ENCODE data around the gene USP22. TPM values are rescaled to one million over a fixed set of nuclear protein-coding genes. Genes with fewer than 3 reads are reported as not detected.
"Not testable (repeated sequence)": the region's sequence is repeated elsewhere in the genome, so short reads cannot be mapped to it uniquely, and the experiment has no call there.

USP22 gene
- polyA plus RNA-seq, 4 donors: 200 to 245 (median 203) TPM

DNA sequence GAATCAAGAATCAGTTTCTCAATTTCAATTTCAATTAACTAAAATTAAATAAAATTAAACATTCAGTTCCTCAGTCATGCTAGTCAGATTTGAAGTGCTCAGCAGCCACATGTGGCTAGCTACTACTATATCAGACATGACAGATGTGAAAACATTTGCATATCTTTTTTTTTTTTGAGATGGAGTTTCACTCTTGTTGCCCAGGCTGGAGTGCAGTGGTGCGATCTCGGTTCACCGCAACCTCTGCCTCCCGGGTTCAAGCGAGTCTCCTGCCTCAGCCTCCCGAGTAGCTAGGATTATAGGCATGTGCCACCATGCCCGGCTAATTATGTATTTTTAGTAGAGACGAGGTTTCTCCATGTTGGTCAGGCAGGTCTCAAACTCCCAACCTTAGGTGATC, 10.2 kb upstream of the USP22 start:
- not testable (repeated sequence) for DNase-seq (ENCODE audit: low read depth in 4 of 4, low spot score in 2 of 4)

DNA sequence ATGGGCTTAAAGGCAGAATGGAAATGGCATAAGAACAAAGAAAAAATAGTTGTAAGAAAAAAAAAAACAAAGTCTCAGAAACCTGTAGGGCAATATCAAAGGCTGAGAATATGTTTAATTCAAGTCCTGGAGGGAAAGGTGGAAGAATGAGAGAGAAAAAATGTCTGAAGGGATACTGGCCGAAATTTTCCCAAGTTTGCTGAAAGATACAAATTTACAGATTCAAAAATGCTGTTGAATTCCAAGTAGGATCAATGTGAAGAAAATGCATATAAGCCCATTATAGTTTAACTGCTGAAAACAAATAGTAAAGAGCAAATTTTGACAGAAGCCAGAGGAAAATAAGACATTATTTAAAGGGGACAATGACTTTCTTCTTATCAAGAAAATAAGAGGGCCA, 6.6 kb upstream of the USP22 start:
- DNase-seq (ENCODE audit: low read depth in 4 of 4, low spot score in 2 of 4): no peak

DNA sequence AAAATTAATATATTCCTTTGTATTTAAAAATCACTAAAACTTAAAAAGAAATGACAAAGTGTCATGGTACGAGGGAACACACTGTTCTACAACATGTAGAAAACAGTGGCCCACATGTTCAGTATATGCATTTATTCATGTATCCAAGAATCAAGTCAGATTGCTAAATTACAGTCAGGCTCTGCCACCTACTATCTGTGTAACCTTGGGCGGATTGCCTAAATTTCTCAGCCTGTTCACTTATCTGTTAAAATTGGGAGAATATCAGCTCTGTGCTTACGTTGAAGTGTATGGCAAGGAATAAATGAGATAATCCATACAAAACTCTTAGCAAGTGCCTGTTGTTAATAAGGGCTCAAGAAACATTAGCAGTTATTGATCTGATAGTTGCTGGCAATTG, 3.4 kb upstream of the USP22 start:
- DNase-seq (ENCODE audit: low read depth in 4 of 4, low spot score in 2 of 4): no peak

DNA sequence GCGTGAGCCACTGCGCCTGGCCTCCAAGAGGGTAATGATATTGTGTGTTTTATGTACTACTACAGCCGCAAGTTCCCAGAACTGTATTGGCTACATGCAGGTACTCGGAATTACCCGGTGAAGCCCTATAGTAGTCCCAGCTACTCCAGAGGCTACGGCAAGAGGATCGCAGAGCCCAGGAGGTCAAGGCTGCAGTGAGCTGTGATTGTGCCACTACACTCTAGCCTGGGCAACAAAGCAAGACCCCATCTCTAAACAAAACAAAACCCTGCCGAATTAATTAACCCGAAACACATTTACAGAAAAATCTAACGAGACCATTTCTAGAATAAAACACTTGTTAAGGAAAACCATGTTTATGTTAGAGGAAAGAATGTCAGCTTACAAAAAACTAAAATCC, 2.2 kb upstream of the USP22 start:
- no peak for DNase-seq (ENCODE audit: low read depth in 4 of 4, low spot score in 2 of 4)

DNA sequence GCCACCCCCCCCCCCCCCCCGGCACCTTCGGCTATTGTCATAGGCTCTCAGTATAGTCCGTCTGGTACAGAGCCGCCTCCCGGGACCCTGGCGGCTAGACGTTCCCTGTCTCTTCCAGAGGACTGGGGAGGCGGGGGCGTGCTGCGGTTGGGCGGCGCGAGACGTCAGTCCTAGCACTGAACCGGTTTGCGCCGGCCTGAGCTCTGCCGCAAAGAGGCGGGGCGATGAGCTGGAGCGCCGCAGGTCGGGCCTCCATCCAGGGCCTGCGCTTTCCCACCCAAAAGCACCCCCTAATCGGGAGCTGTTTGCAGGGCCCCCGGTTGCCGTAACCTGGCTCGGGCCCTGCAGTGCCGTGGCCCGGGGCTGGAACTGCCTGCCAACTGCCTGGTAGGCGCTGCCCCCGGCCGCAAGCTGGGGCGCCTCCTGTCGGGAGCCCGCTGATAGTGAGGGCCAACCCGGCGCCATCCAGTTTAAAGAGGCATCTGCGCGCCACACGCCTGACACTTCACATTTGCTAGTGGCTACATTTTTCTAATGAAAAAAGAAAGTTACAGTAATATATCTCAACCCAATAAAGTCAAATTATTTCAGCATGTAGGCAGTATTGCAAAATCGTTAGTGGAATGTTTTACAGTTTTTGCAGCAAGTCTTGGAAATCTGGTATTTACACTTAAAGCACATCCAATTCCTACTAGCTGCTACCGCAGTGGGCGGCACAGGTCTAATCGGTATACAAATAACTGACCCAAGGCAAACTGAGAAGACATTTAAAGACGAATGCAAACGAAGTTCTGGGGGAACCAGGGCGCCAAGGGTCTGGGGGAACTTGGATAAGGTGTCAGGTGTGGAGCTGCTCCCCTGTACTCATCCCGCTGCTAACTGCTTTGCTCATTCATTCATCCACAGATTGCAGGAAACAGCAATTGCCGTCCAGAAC, 753 bp upstream of the USP22 start:
- peak; percentile 64 to 94 (median 88) for DNase-seq (ENCODE audit: low read depth in 4 of 4, low spot score in 2 of 4)

DNA sequence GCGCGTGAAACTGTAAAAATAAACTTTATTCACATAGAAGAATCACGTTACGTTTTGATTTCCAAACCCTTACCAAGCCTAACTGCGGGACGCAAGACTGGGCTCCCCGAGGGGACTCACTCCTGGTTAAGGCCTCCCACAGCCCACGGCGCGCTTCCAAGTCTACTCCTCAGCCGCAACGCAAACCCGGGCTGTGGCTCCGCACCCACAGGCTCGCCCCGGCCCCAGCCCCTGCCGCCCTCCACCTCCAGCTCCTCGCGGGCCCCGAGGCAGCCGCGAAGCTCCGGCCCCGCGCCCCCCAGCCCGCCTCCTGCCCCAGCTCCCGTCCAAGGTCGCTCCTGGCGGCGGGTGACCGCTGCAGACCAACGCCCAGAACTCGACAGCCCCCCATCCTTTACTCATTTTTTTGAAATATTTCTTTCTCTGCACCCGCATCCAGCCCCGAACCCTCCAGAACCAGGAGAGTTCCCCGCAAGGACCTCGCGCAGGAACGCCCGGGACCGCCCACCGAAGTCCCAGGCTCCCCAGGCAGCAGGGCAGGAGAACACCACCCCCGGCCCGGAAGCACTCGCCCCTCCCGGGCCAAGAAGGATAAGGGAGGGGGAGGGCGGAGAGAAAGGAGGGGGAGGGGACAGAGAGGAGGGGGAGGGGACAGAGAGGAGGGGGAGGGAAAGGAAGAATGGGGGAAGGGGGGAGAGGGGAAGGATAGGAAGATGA, 912 bp downstream of the USP22 start:
- DNase-seq (ENCODE audit: low read depth in 4 of 4, low spot score in 2 of 4): peak in 1 of 4 donors; percentile 51

DNA sequence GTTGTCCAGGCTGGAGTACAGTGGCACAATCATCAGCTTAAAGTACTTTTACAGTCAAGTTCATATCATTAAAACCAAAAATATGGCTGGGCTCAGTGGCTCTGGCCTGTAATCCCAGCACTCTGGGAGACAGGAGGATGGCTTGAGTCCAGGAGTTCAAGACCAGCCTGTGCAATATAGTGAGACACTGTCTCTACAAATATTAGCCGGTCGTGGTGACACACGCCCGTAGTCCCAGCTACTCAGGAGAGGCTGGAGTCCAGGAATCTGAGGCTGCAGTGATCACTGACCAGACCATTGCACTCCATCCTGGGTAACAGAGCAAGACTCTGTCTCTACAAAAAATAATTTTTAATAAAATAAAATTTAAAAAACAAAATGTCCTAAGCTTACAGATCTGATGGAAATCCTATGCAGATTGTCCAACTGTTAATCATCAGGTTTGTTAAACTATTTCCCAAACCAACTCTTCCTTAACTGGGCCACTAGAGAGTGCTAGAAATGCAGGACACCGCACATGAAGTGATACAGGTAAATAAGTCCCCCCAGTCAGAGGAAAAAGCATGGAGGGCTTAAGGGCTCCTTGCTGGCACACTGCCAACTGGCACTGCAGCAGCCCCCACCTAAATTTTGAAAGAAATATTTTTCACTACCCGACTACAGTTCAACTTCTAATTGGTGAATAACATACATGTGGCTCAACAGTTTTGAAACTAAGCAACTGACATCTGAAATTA, 2.8 kb downstream of the USP22 start:
- peak in 1 of 4 donors; percentile 11 for DNase-seq (ENCODE audit: low read depth in 4 of 4, low spot score in 2 of 4)

DNA sequence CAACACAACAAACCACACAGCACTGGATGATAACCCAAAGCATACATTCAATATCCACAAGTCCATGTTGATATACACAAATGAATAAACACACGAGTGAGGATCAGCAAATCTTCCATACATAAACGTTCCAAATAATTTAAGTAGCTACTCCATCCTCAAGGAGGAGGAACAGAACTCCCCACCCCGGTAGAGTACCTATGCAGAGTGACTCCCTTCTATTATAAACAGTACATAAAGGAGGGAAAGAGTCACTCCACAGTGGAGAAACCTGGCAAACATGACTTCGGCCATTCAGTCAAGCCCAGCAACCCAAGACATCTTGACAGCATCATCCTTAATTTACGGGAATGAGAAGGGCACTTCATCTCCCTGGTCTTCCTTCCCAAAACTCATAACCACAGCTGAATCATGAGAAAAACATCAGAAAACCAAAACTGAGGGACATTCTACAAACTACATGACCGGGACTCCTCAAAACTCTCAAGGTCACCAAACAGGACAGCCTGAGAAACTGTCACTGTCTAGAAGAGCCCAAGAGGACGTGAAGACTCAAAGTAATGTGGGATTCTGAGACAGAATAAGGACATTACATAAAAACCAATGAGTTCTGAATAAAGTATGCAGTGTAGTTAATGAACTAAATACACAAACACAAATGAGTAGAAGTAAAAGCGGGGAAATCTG, 5.6 kb downstream of the USP22 start:
- no peak for DNase-seq (ENCODE audit: low read depth in 4 of 4, low spot score in 2 of 4)

DNA sequence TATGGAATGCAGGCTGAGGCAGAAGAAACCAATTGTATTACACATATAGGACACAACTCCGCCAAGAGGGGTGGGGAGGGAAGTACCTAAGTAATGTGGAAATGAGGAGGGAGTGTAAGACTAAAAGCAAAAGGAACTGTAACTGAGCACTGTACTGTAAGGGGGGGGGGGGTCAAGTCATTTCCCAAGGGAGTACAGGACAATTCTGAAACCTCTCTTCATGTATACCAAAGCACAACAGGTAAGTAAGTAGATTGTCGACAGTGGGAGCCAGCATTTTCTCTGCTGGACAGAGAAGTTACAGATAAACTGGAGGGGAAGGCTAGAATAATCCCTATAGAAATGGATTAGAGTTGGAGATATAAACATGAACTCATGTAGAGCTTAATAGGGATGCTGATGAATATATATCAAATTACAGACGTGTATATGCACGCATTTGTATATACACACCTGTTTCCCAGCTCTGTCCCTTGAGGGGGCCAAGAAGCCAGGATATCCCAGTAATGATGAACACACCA, 6.4 kb downstream of the USP22 start:
- no peak for DNase-seq (ENCODE audit: low read depth in 4 of 4, low spot score in 2 of 4)

DNA sequence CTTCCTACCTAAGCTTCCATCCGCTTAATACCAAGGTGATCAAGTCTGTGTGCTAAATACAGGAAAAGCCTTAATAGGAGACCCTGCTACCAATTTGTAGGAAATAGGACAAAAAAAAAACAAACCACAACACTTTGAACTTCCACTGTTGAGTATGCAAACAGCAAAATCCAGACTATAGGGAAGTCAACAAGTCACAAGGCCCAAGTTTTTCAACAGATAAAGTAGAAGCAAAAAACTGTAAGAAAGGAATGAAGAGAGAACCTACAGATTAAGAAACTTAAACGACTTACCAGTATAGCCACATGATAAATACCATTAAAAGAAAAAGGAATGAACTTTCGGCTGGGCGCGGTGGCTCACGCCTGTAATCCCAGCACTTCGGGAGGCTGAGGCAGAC, 7.4 kb downstream of the USP22 start:
- no peak for DNase-seq (ENCODE audit: low read depth in 4 of 4, low spot score in 2 of 4)

DNA sequence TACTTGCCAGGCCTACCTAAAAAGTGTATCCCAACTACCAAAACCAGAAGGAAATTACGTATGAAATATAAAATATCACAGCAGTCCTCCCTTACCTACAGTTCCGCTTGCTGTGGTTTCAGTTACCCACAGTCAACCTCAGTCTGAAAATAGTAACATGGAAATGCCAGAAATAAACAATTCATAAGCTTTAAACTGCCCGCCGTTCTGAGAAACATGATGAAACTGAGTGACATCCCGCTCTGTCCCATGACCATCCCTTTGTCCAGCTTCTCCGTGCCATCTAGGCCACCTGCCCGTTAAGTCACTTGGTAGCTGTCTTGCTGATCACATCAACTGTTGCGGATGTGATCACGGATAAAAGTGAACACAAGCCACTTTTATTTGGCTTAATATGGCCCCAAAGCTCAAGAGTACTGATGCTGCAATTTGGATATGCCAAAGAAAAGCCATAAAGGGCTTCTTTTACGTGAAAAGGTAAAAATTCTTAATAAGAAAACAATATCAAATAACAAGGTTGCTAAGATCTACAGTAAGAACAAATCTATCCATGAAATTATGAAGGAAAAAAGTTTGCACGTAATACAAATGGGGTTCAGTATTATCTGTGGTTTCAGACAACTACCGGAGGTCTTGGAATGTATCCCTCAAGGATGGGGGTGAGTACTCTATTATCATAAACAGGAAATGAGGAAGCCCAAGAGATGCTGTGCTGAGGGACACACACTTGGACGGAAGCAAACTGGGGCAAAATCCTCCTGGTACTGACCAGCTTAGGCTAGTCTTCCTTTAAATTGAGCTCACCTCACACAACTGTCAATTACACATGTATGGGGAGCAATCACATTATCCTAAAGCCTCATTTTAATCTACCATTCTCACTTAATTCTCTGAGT, 8.2 kb downstream of the USP22 start:
- DNase-seq (ENCODE audit: low read depth in 4 of 4, low spot score in 2 of 4): no peak

DNA sequence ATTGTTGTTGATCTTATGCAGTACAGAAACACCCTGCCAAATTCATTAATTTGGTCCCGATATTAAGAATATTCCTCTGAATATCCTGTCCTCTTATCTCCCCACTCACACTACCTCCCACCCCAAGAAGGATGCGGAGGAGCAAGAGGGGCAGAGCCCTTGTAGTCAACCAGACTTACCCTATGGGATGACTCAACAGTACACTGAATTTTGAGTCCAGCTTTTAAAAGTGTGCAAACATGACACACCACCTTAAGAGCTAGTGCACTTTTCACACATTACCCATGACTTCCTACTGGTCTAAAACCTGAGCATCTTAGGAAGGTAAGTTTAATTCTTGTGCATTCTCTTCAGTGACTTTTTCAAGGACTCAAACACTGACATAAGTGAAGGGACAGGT, 9.5 kb downstream of the USP22 start:
- DNase-seq (ENCODE audit: low read depth in 4 of 4, low spot score in 2 of 4): no peak

DNA sequence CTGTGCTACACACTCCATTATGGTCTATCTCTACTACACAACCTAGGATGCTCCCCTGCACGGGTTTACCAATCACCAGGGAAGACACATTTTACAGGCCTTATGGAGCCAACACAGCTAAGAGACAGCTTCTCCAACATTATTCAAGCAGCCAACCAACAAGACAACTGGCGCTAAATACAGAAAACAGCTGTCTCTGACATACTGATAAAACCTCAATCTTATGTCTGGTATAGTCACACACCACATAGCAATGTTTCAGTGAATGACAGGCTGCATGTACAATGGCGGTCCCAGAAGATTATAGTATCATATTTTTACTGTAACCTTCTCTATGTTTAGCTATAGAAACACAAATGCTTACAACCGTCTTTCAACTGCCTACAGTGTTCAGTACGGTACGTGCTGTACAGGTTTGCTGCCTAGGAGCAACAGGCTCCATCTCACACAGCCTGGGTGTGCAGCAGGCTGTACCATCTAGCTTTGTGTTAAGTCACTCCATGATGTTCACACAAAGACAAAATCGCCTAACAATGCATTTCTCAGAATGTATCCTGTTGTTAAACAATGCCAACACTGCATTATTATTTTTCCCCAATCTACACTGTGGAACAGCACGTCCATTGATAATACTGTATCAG, 10.9 kb downstream of the USP22 start:
- DNase-seq (ENCODE audit: low read depth in 4 of 4, low spot score in 2 of 4): no peak

DNA sequence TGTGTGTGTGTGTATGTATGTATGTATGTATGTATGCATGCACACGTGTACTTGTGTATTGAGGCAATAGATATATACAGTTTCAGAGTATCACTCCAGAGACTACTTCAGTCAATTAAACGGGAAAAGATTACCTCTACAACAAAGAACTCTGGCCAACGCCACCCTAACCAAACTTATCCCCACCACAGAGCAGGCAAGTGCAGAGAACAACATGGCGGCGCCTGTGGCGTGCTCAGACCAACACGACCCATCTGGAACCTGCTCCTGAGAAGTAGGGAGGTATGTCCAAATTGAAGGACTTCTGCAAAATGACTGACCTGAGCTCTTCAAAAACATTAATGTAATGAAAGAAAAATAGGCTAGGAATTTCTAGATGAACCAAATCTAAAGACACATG, 12.4 kb downstream of the USP22 start:
- DNase-seq (ENCODE audit: low read depth in 4 of 4, low spot score in 2 of 4): no peak

DNA sequence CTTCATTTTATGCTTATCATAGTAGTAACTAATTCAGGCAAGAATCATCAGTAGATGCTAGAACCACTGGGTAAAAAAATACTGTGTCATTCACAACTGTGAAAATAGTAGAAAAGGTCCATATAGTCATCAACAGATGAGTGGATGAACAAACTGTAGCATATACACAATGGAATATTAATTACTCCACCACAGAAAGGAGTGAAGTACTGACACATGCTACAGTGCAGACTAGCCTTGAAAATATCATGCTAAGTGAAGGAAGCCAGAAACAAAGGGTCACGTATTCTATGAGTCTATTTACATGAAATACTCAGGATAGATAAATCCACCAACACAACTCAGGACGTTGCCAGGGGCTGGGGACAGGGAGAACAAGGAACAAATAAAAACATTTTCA, 13.3 kb downstream of the USP22 start:
- no peak for DNase-seq (ENCODE audit: low read depth in 4 of 4, low spot score in 2 of 4)

DNA sequence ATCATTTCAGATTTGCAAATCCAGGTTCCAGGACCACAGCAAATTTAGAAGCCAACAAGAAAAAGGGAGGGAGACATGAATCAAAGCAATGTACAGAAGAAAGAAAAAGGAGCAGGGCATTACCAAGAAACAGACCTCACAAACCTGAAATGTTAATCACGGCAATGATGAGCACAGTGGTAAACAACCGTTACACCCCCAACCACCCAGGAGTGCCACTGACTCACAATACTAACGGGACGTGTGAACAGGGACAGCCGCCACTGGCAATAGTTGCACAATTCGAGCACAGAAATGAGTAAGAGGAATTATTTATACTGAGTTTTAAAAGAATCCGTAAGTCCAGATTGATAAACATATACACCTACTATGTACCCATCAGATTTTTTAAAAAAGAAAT, 13.8 kb downstream of the USP22 start:
- no peak for DNase-seq (ENCODE audit: low read depth in 4 of 4, low spot score in 2 of 4)

DNA sequence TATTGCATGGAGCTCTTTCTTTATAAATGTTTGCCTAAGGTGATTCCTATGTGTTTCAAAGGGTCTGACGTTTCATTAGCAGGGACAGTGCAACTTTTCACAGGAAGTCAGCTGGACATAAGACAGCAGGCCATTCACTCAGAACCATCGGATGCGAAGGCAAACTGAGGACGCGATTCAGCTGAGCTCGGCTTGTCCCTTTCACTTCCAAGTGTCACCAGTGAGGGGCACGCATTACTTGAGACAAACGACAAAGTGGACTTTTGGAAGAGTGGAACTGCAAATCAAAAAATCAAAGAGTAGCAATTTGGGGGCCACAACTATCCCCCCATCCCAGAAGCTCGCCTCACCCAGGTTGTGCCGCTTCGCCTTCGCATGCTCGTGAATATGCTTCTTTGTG, 14.6 kb downstream of the USP22 start:
- DNase-seq (ENCODE audit: low read depth in 4 of 4, low spot score in 2 of 4): no peak

DNA sequence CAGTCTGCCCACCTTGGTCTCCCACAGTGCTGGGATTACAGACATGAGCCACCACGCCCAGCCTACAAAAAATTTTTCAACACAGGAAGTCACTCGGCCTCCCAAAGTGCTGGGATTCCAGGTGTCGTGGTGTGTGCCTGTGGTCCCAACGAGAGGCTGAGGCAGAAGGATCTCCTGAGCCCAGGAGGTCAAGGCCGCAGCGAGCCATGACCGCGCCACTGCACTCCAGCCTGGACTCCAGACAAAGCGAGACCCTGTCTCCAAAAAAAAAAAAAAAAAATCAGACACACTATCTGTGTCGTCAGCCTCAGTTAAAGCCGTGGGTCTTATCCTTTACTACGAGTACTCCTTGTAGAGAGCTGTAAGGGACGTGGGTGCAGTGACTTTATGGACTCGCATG, 15.8 kb downstream of the USP22 start:
- DNase-seq (ENCODE audit: low read depth in 4 of 4, low spot score in 2 of 4): no peak

DNA sequence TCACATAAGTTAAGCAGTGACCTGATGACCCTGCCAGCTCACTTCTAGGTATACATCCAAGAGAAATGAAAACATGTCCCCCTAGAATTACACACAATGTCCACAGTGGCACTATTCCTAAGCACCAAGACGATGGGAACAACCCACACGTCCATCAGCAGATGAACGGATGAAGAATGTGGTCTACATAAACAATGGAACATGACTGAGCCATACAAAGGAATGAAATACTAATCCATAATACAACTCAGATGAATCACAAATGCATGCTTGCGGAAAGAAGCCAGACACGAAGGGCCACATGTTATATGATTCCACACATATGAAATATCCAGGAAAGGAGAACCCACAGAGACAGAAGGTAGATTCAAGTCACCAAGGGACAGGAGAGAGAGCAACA, 17.4 kb downstream of the USP22 start:
- no peak for DNase-seq (ENCODE audit: low read depth in 4 of 4, low spot score in 2 of 4)

Data from left renal cortex interstitium (tissue), 4 donors.